Bronchial smooth muscle cell (primary cell): Measurements from ENCODE around the gene CAVIN4. TPM values are rescaled to one million over a fixed set of nuclear protein-coding genes. Genes with fewer than 3 reads are reported as not detected.

Experiments used
- total RNA-seq: library from RNA; depleted of rRNA; stranded (reverse); fragments of >200 nt; gene quantifications from 2 replicates; pipeline ENCODE4 v1.2.1, GENCODE V29; 2014

The CAVIN4 gene, protein sequence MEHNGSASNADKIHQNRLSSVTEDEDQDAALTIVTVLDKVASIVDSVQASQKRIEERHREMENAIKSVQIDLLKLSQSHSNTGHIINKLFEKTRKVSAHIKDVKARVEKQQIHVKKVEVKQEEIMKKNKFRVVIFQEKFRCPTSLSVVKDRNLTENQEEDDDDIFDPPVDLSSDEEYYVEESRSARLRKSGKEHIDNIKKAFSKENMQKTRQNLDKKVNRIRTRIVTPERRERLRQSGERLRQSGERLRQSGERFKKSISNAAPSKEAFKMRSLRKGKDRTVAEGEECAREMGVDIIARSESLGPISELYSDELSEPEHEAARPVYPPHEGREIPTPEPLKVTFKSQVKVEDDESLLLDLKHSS
- total RNA-seq: 0.79 and 1.6 TPM in 2 replicates

DNA sequence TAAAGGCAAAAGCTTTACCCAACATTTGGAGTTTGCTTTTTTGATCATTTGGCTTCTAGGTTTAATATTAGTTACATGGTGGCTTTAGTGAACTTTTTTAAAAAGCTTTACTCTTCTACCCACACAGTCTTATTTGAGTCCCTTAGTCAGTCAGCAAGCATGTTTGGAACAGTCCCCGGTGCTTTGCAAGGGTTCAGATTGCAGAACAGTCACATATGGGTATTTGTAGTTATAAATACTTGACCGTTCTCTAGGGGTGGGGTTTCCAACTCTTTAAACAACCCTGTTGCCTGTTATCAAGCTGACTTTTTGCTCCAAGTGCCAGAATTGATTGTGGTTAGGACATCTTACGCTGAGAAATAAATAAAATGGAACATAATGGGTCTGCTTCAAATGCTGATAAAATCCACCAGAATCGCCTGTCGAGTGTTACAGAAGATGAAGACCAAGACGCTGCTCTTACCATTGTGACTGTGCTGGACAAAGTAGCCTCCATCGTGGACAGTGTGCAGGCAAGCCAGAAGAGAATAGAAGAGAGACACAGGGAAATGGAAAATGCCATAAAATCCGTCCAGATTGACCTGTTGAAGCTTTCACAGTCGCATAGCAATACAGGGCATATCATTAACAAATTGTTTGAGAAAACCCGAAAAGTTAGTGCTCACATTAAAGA, at the start of gene CAVIN4:
Gene CAVIN4 (plus strand): TSS at position 304 of the 673 bp plus-strand sequence. CDS start 65 bp downstream, at position 369.

Other genes with a start within 250 kb of the CAVIN4 start
- 13.5 and 23.3 TPM in 2 replicates for gene TEX10, start 225.1 kb upstream of the CAVIN4 start, total RNA-seq
- 26.5 and 46.3 TPM in 2 replicates for gene MSANTD3, start 150.9 kb upstream of the CAVIN4 start, total RNA-seq
- 1.3 and 2.3 TPM in 2 replicates for gene TMEFF1, start 104.9 kb upstream of the CAVIN4 start, total RNA-seq